Limb (tissue), 2 donors: ENCODE data around the gene TMED10.
"Not testable (repeated sequence)": the region's sequence is repeated elsewhere in the genome, so short reads cannot be mapped to it uniquely, and the experiment has no call there.

ENCODE experiments used
- DNase-seq, 2 donors: peaks; one replicate each; pipeline ENCODE4 v3.0.0-alpha.2; 2016; ENCODE audit errors: extremely low spot score in 2 of 2

TMED10 gene

GRCh38 chr14:75127903-75128595 is 48.4 kb downstream of the TMED10 start:
- DNase-seq = no peak

GRCh38 chr14:75127474-75127820 is 49.0 kb downstream of the TMED10 start:
- not testable (repeated sequence) for DNase-seq

- peak; percentile 90 to 94 for DNase-seq
Observed at GRCh38 chr14:75126679-75127473, 49.5 kb downstream of the TMED10 start, which contains the start of gene NEK9. TSS of gene NEK9 (minus strand) at chr14:75127048. CDS start at chr14:75126921, 127 bp downstream.

- DNase-seq = no peak
Observed at GRCh38 chr14:75126121-75126544, 50.3 kb downstream of the TMED10 start.

GRCh38 chr14:75125617-75126016 is 50.8 kb downstream of the TMED10 start:
- DNase-seq = no peak

DNA sequence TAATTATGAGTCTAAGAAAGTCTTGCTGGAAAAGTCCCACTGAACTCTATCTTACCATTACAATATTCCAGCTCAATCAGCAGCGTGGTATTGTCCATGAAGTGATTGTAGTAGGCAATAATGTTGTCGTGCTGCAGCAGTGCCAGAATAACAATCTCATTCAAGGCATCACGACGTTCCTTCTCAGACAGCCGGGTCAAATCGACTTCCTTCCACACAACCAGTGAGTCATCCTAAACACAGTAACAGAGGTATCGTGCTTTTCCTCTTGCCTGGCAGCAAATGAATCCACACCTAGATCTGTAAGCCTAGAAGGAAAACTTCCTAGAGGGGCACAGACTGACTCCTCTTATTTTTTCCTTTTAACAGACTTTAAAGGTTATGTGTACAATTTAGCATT is 52.4 kb downstream of the TMED10 start:
- DNase-seq = no peak

- DNase-seq = no peak
Observed at GRCh38 chr14:75121552-75121951, 54.9 kb downstream of the TMED10 start.

GRCh38 chr14:75120541-75121291 is 55.7 kb downstream of the TMED10 start:
- DNase-seq = no peak

GRCh38 chr14:75119056-75119455 is 57.4 kb downstream of the TMED10 start:
- DNase-seq = no peak

DNA sequence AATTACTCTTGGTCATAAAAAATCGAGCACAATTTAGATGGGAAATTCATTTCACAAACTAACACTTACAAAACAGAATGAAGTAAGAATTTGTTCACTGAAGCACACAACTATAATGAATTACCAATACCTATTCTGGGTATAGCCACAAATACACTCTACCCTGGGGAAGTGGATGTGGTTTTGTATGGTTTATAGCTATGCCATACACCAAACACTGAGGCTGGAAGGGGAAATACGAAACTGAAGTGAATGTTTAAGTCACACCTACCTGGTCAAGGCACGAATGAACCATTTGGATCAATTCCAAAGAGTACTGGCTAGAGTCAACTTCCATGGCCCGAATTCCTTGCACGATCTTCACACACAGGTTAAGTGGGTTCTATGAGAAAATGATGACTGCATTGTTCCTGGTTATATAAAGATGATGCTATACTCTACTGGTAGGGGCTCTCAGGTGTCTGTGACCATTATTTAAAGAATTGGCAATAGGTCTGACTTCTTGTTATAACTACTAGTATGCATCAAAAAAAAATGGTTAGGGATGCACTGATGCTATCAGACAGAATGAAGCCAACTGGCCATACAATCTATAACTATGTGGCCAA is 62.4 kb downstream of the TMED10 start:
- DNase-seq = no peak

DNA sequence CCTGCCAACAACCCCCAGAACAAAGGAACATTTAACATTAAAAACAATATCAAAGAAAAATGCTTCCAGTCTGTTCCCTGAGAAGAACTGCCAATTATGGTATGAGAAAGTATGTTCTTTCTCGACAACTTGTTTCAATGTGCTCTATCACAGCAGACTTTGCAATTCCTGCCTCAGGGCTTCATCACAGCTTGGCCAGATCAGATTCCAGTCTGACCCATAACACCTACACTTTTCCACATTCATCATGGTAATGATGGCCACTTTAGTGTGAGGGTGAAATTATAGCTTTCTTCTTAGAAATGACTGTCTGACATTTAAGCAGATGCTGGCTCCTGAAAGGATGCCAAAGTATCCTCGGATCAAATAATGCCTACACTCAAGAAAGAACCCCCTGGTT is 66.5 kb downstream of the TMED10 start:
- DNase-seq = no peak

DNA sequence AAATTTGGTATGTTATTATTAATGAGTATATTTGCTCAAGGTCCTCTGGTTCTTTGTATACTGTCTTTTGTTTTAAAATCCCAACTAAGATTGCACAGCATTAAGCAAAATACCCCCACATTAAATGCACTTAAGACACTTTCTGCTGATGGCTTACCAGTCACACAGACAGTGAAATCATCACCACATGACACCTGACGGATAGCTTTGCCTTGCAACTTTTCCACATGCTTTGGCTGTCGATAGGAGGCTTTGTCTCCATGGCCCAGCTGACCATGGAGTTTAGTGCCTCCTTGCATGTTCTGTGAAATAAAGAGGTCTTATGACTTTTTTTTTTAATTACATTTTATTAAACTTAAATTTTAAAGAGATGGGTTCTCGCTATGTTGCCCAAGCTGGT is 69.2 kb downstream of the TMED10 start:
- no peak for DNase-seq

GRCh38 chr14:75101491-75101890 is 74.9 kb downstream of the TMED10 start:
- no peak for DNase-seq

DNA sequence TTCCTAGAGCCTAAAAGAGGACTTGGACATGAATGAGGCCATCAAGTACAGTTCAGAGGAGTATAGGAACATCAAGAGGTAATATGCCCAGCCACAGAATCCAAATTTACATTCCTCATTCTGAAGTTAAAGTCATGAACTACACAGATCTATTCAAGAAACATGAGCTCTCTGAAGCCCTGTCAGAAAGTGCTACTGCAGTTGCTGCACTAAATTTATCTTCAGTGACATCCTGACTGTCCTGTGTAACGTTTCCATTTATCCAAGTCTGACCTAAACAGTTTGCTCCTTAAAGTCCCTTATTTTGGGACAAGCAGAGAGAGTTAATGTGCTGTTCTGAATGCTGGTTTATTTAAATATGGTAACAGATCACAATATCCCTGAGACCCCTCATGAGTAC is 77.7 kb downstream of the TMED10 start:
- DNase-seq = no peak

- no peak for DNase-seq
Observed at GRCh38 chr14:75098212-75098611, 78.2 kb downstream of the TMED10 start.

- DNase-seq = no peak
Observed at GRCh38 chr14:75096959-75097358, 79.5 kb downstream of the TMED10 start.

GRCh38 chr14:75095690-75096089 is 80.7 kb downstream of the TMED10 start:
- DNase-seq = no peak

GRCh38 chr14:75094896-75095295 is 81.5 kb downstream of the TMED10 start:
- no peak for DNase-seq

DNA sequence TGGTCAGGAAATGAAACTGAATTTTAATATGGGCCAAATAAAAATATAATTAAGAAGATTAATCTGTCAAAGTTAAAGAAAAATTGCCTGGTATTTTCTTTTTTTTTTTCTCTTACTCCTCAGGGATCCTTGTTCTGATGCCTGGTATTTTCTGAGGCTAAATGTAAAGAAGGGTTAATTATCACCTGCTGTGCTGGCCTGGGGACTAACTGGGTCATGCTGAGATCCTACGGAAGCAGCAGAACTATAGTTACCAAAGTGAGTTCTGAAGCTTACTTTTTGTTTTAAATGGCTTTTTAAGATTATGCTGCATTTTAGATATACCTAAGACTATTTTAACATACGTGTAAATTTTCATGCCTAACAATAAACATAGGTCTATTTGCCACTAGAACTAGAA is 83.7 kb downstream of the TMED10 start:
- no peak for DNase-seq

DNA sequence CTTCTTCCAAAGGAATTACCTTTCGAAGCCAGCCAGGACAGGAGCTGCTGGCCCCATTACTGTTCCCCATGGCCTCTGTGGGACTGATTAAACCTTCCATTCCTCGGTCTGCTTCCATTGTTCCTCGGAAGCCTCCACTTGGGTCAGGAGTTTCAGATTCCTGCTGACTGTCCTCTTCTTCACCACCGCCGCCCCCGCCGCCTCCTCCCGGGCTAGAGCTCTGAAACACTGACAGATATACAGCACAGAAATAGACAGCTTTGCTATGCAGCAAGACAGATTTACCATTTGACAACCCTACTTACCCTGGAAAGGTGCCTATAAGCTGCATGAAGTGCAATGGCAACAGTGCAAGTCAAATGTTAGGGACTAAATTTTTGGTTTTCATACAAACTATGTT is 85.2 kb downstream of the TMED10 start:
- DNase-seq = no peak

- DNase-seq = no peak
Observed at GRCh38 chr14:75090353-75090752, 86.1 kb downstream of the TMED10 start.
